Mesendoderm (in vitro differentiated cells): ENCODE results near the gene PLEKHM1.
A peak's percentile ranks its signal among the peaks of the same experiment; 100 is the strongest.

Experiments used
- DNase-seq: peaks from one replicate; pipeline ENCODE4 v3.0.0; 2013
- H2AK5ac ChIP-seq: 2 replicates; pipeline ENCODE4 v1.6.1; 2013; ENCODE audit warnings: low read length, inconsistent platforms
- H2BK120ac ChIP-seq: 2 replicates; pipeline ENCODE4 v1.6.1; 2013; ENCODE audit warnings: low read depth, mild to moderate bottlenecking, low read length, moderate library complexity, mixed read lengths
- H2BK15ac ChIP-seq: replicated peaks from 2 replicates; pipeline ENCODE4 v1.6.1; 2013; ENCODE audit warnings: low read depth, mild to moderate bottlenecking, moderate library complexity
- H2BK5ac ChIP-seq: 2 replicates; pipeline ENCODE4 v1.6.1; 2013; ENCODE audit warnings: low read length, inconsistent platforms
- H3K18ac ChIP-seq: 2 replicates; pipeline ENCODE4 v1.6.1; 2013; ENCODE audit warnings: mild to moderate bottlenecking, low read length, mixed read lengths
- H3K23ac ChIP-seq: one replicate; pipeline ENCODE4 v1.6.1; 2013; ENCODE audit warnings: low read length
- H3K27ac ChIP-seq: 2 replicates; pipeline ENCODE4 v1.5.1; 2013; ENCODE audit warnings: low read depth, mild to moderate bottlenecking, inconsistent platforms, low read length, moderate library complexity
- H3K27me3 ChIP-seq: 2 replicates; pipeline ENCODE4 v1.6.1; 2013; ENCODE audit warnings: low read length, control low read depth, mild to moderate bottlenecking, inconsistent platforms; ENCODE audit not compliant: insufficient read depth, poor library complexity
- H3K36me3 ChIP-seq: 2 replicates; pipeline ENCODE4 v1.6.1; 2013; ENCODE audit warnings: low read length, inconsistent platforms; ENCODE audit not compliant: control insufficient read depth, insufficient read depth
- H3K4ac ChIP-seq: one replicate; pipeline ENCODE4 v1.6.1; 2013; ENCODE audit warnings: low read depth, mild to moderate bottlenecking, low read length, moderate library complexity
- H3K4me1 ChIP-seq: 2 replicates; pipeline ENCODE4 v1.6.1; 2013; ENCODE audit warnings: low read depth, low read length, inconsistent platforms; ENCODE audit not compliant: control insufficient read depth
- H3K4me2 ChIP-seq: 2 replicates; pipeline ENCODE4 v1.6.1; 2013; ENCODE audit warnings: low read length
- H3K4me3 ChIP-seq: 2 replicates; pipeline ENCODE4 v1.5.1; 2013; ENCODE audit warnings: mild to moderate bottlenecking, low read length
- H3K56ac ChIP-seq: one replicate; pipeline ENCODE4 v1.6.1; 2013; ENCODE audit warnings: low read length
- H3K79me1 ChIP-seq: 2 replicates; pipeline ENCODE4 v1.6.1; 2013; ENCODE audit warnings: low read length, inconsistent platforms
- H3K79me2 ChIP-seq: 2 replicates; pipeline ENCODE4 v1.6.1; 2013; ENCODE audit warnings: mild to moderate bottlenecking, low read length; ENCODE audit not compliant: control insufficient read depth, insufficient read depth
- H3K9ac ChIP-seq: 2 replicates; pipeline ENCODE4 v1.6.1; 2013; ENCODE audit warnings: low read length, inconsistent platforms
- H4K5ac ChIP-seq: one replicate; pipeline ENCODE4 v1.6.1; 2013; ENCODE audit warnings: low read length
- H4K8ac ChIP-seq: one replicate; pipeline ENCODE4 v1.6.1; 2013; ENCODE audit warnings: low read depth, mild to moderate bottlenecking, control low read depth, low read length, moderate library complexity
- WGBS: extraction: QIAGEN DNeasy Blood & Tissue Kit; methylation state at CpG from one replicate; pipeline ENCODE4 v1.1.7; 2013; ENCODE audit warnings: low lambda C conversion rate, missing lambda C conversion rate; ENCODE audit not compliant: insufficient coverage; ENCODE audit errors: extremely low coverage; 5-methylcytosine and 5-hydroxymethylcytosine counted together

The PLEKHM1 gene

DNA sequence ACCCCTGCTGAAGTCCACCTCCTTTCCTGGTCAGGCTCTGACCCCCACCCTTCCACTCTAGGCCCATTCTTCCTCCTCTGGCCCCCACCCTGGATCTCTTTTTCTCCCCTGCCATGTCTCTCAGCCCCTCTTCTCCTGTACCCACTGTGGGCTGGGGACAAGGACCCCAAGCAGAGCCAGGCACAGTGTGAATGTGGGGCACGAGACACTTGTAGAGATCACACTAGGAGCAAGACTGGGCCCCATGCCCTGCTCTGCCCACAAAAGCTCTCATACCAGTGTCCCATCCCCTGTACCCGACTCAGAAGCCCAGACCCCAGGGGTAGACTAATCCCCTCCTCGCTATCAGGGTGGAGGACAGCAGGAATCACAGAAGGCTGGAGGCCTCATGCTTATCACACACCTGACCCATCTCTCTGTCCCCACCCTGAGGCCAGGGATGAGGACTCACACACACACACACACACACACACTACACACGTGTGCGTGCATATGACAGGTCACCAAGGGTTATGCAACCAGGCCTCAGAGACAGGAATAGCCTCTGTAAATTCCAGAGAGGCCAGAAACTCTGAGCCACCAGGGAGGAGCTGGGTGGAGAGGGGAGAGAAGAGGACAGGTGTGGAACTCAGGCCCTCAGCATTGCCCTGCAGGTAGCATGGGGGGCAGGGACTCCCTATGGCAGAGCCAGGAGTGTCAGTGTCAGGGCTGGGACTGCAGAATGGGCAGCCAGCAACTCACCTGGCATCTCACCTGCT, 79.0 kb downstream of the PLEKHM1 start:
- Histone ChIP-seq H3K18ac (no peak overlapping the region), H3K4me2 (no peak overlapping the region), H3K79me1 (no peaks in the 10 kb centered on the region), H3K56ac (no peak overlapping the region), H3K23ac (no peak overlapping the region), H3K79me2 (no peaks in the 10 kb centered on the region), H2BK120ac (no peak overlapping the region), H2BK15ac (no peak overlapping the region), H4K8ac (no peak overlapping the region), H3K27me3 (no peaks in the 10 kb centered on the region), H2AK5ac (no peak overlapping the region), H4K5ac (no peak overlapping the region), H3K4ac (no peak overlapping the region), H3K9ac (no peak overlapping the region), H2BK5ac (no peak overlapping the region), H3K4me1 (peaks cover 2% of the 10 kb centered on the region), H3K4me3 (no peak overlapping the region), H3K36me3 (no peaks in the 10 kb centered on the region), H3K27ac (no peak overlapping the region)
- DNase-seq: no peak
- no CpG with 5 or more reads among the region's 5 CpGs for WGBS

DNA sequence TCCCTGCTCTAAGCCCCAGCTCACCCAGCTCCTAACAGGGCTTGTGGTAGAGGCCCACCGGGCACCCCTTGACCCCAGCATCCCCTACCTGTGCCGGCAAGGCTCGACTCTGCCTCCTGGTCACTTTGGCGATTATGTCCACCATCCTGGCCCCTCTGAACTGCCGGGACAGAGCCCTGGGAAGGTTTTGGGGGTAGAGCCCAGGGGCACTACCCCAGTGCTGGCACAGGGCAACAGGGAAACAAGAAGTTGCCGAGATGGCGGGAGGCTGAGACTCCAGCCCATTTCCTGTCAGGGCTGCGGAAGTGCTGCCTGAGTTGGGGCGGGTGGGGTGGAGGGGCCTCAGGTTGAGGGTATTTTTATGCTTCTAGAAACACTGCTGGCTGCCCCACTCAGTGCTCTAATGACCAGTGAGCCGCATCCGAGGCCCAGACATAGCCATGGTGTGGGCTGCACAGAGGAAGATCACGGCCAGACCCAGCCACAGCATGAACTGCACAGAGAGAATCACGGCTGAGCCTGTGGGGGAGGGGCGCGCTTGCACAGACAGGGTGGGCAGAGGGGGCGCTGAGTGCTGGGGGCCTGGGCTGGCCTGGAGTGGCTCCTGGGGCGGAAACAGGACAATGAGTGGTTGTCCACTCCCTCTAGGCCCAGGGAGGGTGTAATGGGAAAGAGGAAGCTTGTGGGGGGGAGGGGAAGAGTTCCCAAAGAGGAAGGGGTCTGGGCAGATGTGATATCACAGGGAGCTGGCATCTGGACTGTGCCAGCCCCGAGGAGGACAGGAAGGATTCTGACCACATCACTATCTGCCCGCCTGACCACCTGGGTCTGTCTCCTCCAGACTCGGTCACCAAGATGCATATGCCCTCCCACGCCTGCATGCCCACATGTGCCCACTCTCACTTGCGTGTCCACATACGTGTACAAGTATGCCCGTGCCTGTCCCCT, 80.1 kb downstream of the PLEKHM1 start:
- Histone ChIP-seq H3K23ac (no peak overlapping the region), H3K4me1 (peaks cover 2% of the 10 kb centered on the region), H2BK120ac (no peak overlapping the region), H3K4me2 (no peak overlapping the region), H3K4me3 (no peak overlapping the region), H3K18ac (no peak overlapping the region), H2AK5ac (no peak overlapping the region), H3K56ac (peak overlapping the region; percentile 37), H3K4ac (no peak overlapping the region), H3K36me3 (no peaks in the 10 kb centered on the region), H3K27ac (no peak overlapping the region), H3K9ac (no peak overlapping the region), H3K27me3 (no peaks in the 10 kb centered on the region), H3K79me1 (no peaks in the 10 kb centered on the region), H3K79me2 (no peaks in the 10 kb centered on the region), H4K8ac (no peak overlapping the region), H2BK15ac (no peak overlapping the region), H2BK5ac (no peak overlapping the region), H4K5ac (no peak overlapping the region)
- no CpG with 5 or more reads among the region's 24 CpGs for WGBS
- DNase-seq: no peak

DNA sequence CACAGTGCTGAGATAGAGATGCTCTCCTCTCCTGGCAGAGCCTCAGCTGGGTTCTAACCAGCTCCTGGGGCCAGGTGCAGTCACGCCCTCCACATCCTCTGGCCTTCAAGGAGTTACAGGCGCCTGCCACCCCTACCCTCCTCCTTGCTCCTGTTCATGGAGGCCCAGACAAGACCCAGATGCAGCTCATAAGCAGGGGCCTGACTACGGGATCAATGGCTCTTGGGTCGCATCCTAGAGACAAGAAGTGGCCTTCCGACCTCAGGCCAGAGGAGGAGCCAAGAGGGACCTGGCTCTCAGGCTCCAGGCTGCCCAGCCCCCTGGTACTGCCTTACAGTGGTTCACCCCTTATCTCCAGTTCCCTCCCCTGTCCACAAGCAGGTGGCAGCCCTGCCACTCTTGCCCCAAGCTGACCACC, 80.9 kb downstream of the PLEKHM1 start:
- WGBS: no CpG with 5 or more reads among the region's 5 CpGs

DNA sequence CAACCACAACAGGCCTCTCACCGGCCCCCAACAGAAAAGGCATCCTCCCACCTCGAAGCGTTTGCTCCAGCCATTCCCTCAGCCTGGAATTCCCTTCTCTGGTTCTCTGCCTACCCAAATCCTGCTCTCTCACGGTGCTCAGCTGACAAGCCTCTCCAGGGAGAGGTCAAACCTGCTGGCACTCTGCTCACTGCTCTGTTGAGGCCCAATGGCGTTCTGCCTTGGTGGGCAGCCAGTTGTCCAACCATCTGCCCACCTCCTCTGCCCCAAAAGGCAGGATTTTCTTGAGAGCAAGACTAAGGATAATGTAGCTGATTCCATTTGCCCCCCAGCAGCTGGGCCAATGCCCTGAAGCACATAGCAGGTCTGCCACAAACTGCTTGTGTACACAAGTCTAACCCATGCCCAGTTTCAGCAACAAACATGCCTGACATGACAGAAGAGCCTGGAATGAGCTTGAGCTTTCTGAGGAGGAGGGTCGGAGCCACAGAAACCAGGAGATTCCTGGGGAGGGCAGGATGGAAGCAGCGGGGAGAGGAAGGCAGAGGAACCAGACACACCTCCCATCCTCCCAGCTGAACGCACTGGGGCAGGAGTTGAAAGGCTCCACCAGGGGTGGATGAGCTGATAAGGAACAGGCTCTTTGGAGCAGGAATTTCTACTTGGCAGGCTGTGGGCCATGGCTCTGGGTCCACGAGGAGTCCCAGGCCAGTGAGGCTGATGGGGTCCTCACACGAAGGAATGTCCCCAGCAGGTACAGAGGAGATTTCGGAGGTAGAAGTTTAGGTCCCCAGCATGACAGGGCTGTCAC, 81.7 kb downstream of the PLEKHM1 start:
- no peak overlapping the region for H4K5ac ChIP-seq
- no peak overlapping the region for H3K18ac ChIP-seq
- no CpG with 5 or more reads among the region's 11 CpGs for WGBS
- H3K23ac ChIP-seq: no peak overlapping the region
- no peak overlapping the region for H2BK5ac ChIP-seq
- H3K27me3 ChIP-seq: no peaks in the 10 kb centered on the region
- peaks cover 2% of the 10 kb centered on the region for H3K4me1 ChIP-seq
- H3K56ac ChIP-seq: no peak overlapping the region
- H3K4ac ChIP-seq: no peak overlapping the region
- H2BK120ac ChIP-seq: no peak overlapping the region
- no peak overlapping the region for H3K27ac ChIP-seq
- H4K8ac ChIP-seq: no peak overlapping the region
- H3K4me2 ChIP-seq: no peak overlapping the region
- H3K4me3 ChIP-seq: no peak overlapping the region
- H2BK15ac ChIP-seq: no peak overlapping the region
- no peaks in the 10 kb centered on the region for H3K79me2 ChIP-seq
- DNase-seq: peak; percentile 62
- H3K9ac ChIP-seq: no peak overlapping the region
- no peaks in the 10 kb centered on the region for H3K36me3 ChIP-seq
- H2AK5ac ChIP-seq: no peak overlapping the region
- no peaks in the 10 kb centered on the region for H3K79me1 ChIP-seq

More for the DNA sequence above, 80.9 kb downstream of the PLEKHM1 start:
- no peaks in the 10 kb centered on the region for H3K79me1 ChIP-seq
- H3K27ac ChIP-seq: no peak overlapping the region
- no peaks in the 10 kb centered on the region for H3K79me2 ChIP-seq
- no peaks in the 10 kb centered on the region for H3K36me3 ChIP-seq
- no peak overlapping the region for H2AK5ac ChIP-seq
- H2BK15ac ChIP-seq: no peak overlapping the region
- H3K9ac ChIP-seq: no peak overlapping the region
- H3K27me3 ChIP-seq: no peaks in the 10 kb centered on the region
- no peak overlapping the region for H2BK120ac ChIP-seq
- H3K18ac ChIP-seq: no peak overlapping the region
- H3K4ac ChIP-seq: no peak overlapping the region
- no peak overlapping the region for H4K8ac ChIP-seq
- no peak overlapping the region for H3K4me2 ChIP-seq
- no peak for DNase-seq
- peaks cover 2% of the 10 kb centered on the region for H3K4me1 ChIP-seq
- no peak overlapping the region for H2BK5ac ChIP-seq
- H3K23ac ChIP-seq: no peak overlapping the region
- no peak overlapping the region for H3K4me3 ChIP-seq
- no peak overlapping the region for H4K5ac ChIP-seq
- H3K56ac ChIP-seq: no peak overlapping the region

DNA sequence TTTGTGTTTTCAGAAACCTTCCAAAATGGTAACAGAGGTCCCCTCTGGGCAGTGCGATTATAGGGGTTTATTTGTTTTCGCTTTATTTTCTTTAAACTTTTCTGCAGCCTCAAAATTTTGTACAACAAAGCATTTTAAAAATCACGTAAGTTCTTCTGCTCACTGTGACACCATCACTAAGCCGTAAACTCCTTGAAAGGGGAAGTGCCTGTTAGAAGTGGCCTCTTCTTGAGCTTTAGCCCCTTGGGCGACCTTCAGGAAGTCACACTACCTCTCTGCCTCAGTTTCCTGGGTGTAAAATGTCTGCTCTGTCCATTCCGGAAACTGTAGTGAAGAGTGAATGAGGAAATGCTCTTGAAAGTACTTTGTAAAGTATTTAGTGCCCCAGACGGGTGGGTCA, 84.4 kb downstream of the PLEKHM1 start:
- no peak overlapping the region for H2BK120ac ChIP-seq
- no peak overlapping the region for H2BK15ac ChIP-seq
- H3K18ac ChIP-seq: no peak overlapping the region
- H3K79me2 ChIP-seq: no peaks in the 10 kb centered on the region
- no peak overlapping the region for H2AK5ac ChIP-seq
- H3K27ac ChIP-seq: no peak overlapping the region
- H4K5ac ChIP-seq: no peak overlapping the region
- no peaks in the 10 kb centered on the region for H3K27me3 ChIP-seq
- no peak overlapping the region for H3K23ac ChIP-seq
- no peak for DNase-seq
- H3K79me1 ChIP-seq: no peaks in the 10 kb centered on the region
- peak overlapping the region; percentile 94 for H3K56ac ChIP-seq
- no CpG with 5 or more reads among the region's 7 CpGs for WGBS
- H2BK5ac ChIP-seq: no peak overlapping the region
- peak overlapping the region; percentile 92 for H3K4me2 ChIP-seq
- peak overlapping the region; percentile 80 for H3K9ac ChIP-seq
- H3K36me3 ChIP-seq: no peaks in the 10 kb centered on the region
- no peak overlapping the region for H3K4ac ChIP-seq
- H4K8ac ChIP-seq: no peak overlapping the region
- peaks cover 2% of the 10 kb centered on the region for H3K4me1 ChIP-seq
- no peak overlapping the region for H3K4me3 ChIP-seq
